ENCODE results near the gene CARD10.

Gene CARD10

GRCh38 chr22:37516456-37516855 is 2.8 kb downstream of the CARD10 start:
- no peak overlapping the region for H3K4me3 ChIP-seq (ENCODE audit: low read depth, low read length)
- no peak for TF ChIP-seq CTCF (IDR thresholded peaks at IDR 0.05; ENCODE audit: low read depth, low read length, missing control alignments)
- no peak for DNase-seq (ENCODE audit: low read depth)

GRCh38 chr22:37515901-37516300 is 3.3 kb downstream of the CARD10 start:
- no peak for DNase-seq (ENCODE audit: low read depth)
- no peak overlapping the region for H3K4me3 ChIP-seq (ENCODE audit: low read depth, low read length)
- TF ChIP-seq CTCF (IDR thresholded peaks at IDR 0.05; ENCODE audit: low read depth, low read length, missing control alignments), result no peak

- no peak for DNase-seq (ENCODE audit: low read depth)
- H3K4me3 ChIP-seq (ENCODE audit: low read depth, low read length), result no peak overlapping the region
- no peak for TF ChIP-seq CTCF (IDR thresholded peaks at IDR 0.05; ENCODE audit: low read depth, low read length, missing control alignments)
These were observed 4.6 kb downstream of the CARD10 start for GRCh38 chr22:37514526-37515051.

GRCh38 chr22:37511395-37512104 is 7.7 kb downstream of the CARD10 start:
- no peak overlapping the region for H3K4me3 ChIP-seq (ENCODE audit: low read depth, low read length)
- TF ChIP-seq CTCF (IDR thresholded peaks at IDR 0.05; ENCODE audit: low read depth, low read length, missing control alignments), result no peak
- DNase-seq (ENCODE audit: low read depth), result no peak

GRCh38 chr22:37510091-37510490 is 9.1 kb downstream of the CARD10 start:
- no peak overlapping the region for H3K4me3 ChIP-seq (ENCODE audit: low read depth, low read length)
- no peak for TF ChIP-seq CTCF (IDR thresholded peaks at IDR 0.05; ENCODE audit: low read depth, low read length, missing control alignments)
- no peak for DNase-seq (ENCODE audit: low read depth)

- TF ChIP-seq CTCF (IDR thresholded peaks at IDR 0.05; ENCODE audit: low read depth, low read length, missing control alignments), result no peak
- H3K4me3 ChIP-seq (ENCODE audit: low read depth, low read length), result no peak overlapping the region
- DNase-seq (ENCODE audit: low read depth), result no peak
These were observed 10.0 kb downstream of the CARD10 start for GRCh38 chr22:37509059-37509860.
